SK-N-SH treated with all-trans-retinoic acid at 6 μM for 48 hours (cell line): Measurements from ENCODE around the gene FTCD.

Experiments used
- BACH2 ChIP-seq: fragments of 250-450 bp; sonication (Bioruptor Pico); IDR thresholded peaks from 2 replicates; pipeline ENCODE4 v1.9.0; 2021; ENCODE audit warnings: mild to moderate bottlenecking, borderline replicate concordance
- CSRNP3 ChIP-seq: fragments of 250-450 bp; sonication (Bioruptor Pico); IDR thresholded peaks from 2 replicates; pipeline ENCODE4 v1.5.1; 2021; ENCODE audit warnings: mild to moderate bottlenecking, moderate library complexity
- ESRRG ChIP-seq: fragments of 250-450 bp; sonication (Bioruptor Pico); IDR thresholded peaks from 2 replicates; pipeline ENCODE4 v1.6.1; 2021; ENCODE audit warnings: mild to moderate bottlenecking
- GLIS3 ChIP-seq: fragments of 250-450 bp; sonication (Bioruptor Pico); IDR thresholded peaks from 2 replicates; pipeline ENCODE4 v1.5.0; 2020; ENCODE audit warnings: mild to moderate bottlenecking, moderate library complexity
- PATZ1 ChIP-seq: fragments of 250-450 bp; sonication (Bioruptor Pico); IDR thresholded peaks from 2 replicates; pipeline ENCODE4 v1.8.0; 2020; ENCODE audit warnings: mild to moderate bottlenecking, moderate library complexity, borderline replicate concordance
- POU6F1 ChIP-seq: fragments of 250-450 bp; sonication (Bioruptor Pico); IDR thresholded peaks from 2 replicates; pipeline ENCODE4 v1.8.0; 2021; ENCODE audit warnings: low read depth, mild to moderate bottlenecking, moderate library complexity, borderline replicate concordance
- RARB ChIP-seq: fragments of 250-450 bp; sonication (Bioruptor Pico); IDR thresholded peaks from 2 replicates; pipeline ENCODE4 v1.8.0; 2021; ENCODE audit warnings: mild to moderate bottlenecking, moderate library complexity
- SNAI2 ChIP-seq: fragments of 250-450 bp; sonication (Bioruptor Pico); IDR thresholded peaks from 2 replicates; pipeline ENCODE4 v1.5.0; 2020; ENCODE audit warnings: mild to moderate bottlenecking, moderate library complexity
- ZFP3 ChIP-seq: fragments of 250-450 bp; sonication (Bioruptor Pico); IDR thresholded peaks from 2 replicates; pipeline ENCODE4 v1.5.0; 2020; ENCODE audit warnings: mild to moderate bottlenecking, moderate library complexity
- ZFP30 ChIP-seq: fragments of 450-650 bp; formaldehyde crosslinking; IDR thresholded peaks from 2 replicates; pipeline ENCODE4 v1.5.0; 2022; ENCODE audit warnings: mild to moderate bottlenecking, moderate library complexity
- ZNF8 ChIP-seq: fragments of 450-650 bp; formaldehyde crosslinking; IDR thresholded peaks from 2 replicates; pipeline ENCODE4 v1.5.0; 2020; ENCODE audit warnings: mild to moderate bottlenecking, moderate library complexity

GRCh38 chr21:46119144-46119636 lies 36.2 kb downstream of the FTCD start:
- no peak for TF ChIP-seq SNAI2 (CRISPR knock-in tag)
- no peak for TF ChIP-seq PATZ1 (CRISPR knock-in tag)
- TF ChIP-seq ZFP30 (CRISPR knock-in tag) = no peak
- no peak for TF ChIP-seq ZFP3 (CRISPR knock-in tag)
- no peak for TF ChIP-seq POU6F1 (CRISPR knock-in tag)
- no peak for TF ChIP-seq BACH2 (CRISPR knock-in tag)
- no peak for TF ChIP-seq RARB
- no peak for TF ChIP-seq ZNF8
- TF ChIP-seq ESRRG (CRISPR knock-in tag) = no peak
- TF ChIP-seq CSRNP3 (CRISPR knock-in tag) = no peak
- no peak for TF ChIP-seq GLIS3
